GOT3 (cell line): ENCODE data around the gene ARRDC4.
A peak's percentile ranks its signal among the peaks of the same experiment; 100 is the strongest.

Experiments
- DNase-seq: peaks from one replicate; lab custom pipeline; 2025; ENCODE audit warnings: mixed read lengths; lab: John Stamatoyannopoulos, UW

The ARRDC4 gene

GRCh38 chr15:97960364-97961066, at the start of gene ARRDC4:
TSS of gene ARRDC4 (plus strand) at chr15:97960703. CDS start at chr15:97960862, 159 bp downstream.
- DNase-seq = peak; percentile 96

- no peak for DNase-seq
These were observed 45.8 kb upstream of the ARRDC4 start for GRCh38 chr15:97914711-97915110.

GRCh38 chr15:97915261-97915660, 45.2 kb upstream of the ARRDC4 start:
- no peak for DNase-seq

- no peak for DNase-seq
These were observed 39.1 kb upstream of the ARRDC4 start for GRCh38 chr15:97921296-97921865.

- no peak for DNase-seq
These were observed 30.9 kb upstream of the ARRDC4 start for GRCh38 chr15:97929456-97930229.

GRCh38 chr15:97930230-97930629, 30.3 kb upstream of the ARRDC4 start:
- no peak for DNase-seq

GRCh38 chr15:97931314-97931713, 29.2 kb upstream of the ARRDC4 start:
- no peak for DNase-seq

GRCh38 chr15:97933589-97933988, 26.9 kb upstream of the ARRDC4 start:
- no peak for DNase-seq

GRCh38 chr15:97940993-97941392, 19.5 kb upstream of the ARRDC4 start:
- no peak for DNase-seq

- DNase-seq = no peak
These were observed 18.9 kb upstream of the ARRDC4 start for GRCh38 chr15:97941572-97941971.

- no peak for DNase-seq
These were observed 15.8 kb upstream of the ARRDC4 start for GRCh38 chr15:97944724-97945123.

- no peak for DNase-seq
These were observed 12.8 kb upstream of the ARRDC4 start for GRCh38 chr15:97947465-97948260.

GRCh38 chr15:97953254-97953653, 7.2 kb upstream of the ARRDC4 start:
- DNase-seq = no peak

GRCh38 chr15:97953748-97954147, 6.8 kb upstream of the ARRDC4 start:
- no peak for DNase-seq

- DNase-seq = no peak
These were observed 5.5 kb upstream of the ARRDC4 start for GRCh38 chr15:97955035-97955434.

GRCh38 chr15:97955529-97955928, 5.0 kb upstream of the ARRDC4 start:
- no peak for DNase-seq

- no peak for DNase-seq
These were observed 659 bp upstream of the ARRDC4 start for GRCh38 chr15:97959724-97960363.

- no peak for DNase-seq
These were observed 808 bp downstream of the ARRDC4 start for GRCh38 chr15:97961067-97961954.

- DNase-seq = no peak
These were observed 1.8 kb downstream of the ARRDC4 start for GRCh38 chr15:97962263-97962662.

- no peak for DNase-seq
These were observed 3.3 kb downstream of the ARRDC4 start for GRCh38 chr15:97963779-97964178.

- DNase-seq = no peak
These were observed 5.7 kb downstream of the ARRDC4 start for GRCh38 chr15:97966246-97966645.
